ENCODE measurements around the gene TRAK2. TPM values are rescaled to one million over a fixed set of nuclear protein-coding genes. Genes with fewer than 3 reads are reported as not detected.
"Not testable (repeated sequence)": the region's sequence is repeated elsewhere in the genome, so short reads cannot be mapped to it uniquely, and the experiment has no call there.

The TRAK2 gene
- polyA plus RNA-seq, 1 donor: 25.7 TPM

GRCh38 chr2:201452058-201452921 is 1.0 kb upstream of the TRAK2 start:
- DNase-seq (ENCODE audit: low read depth): no peak

- DNase-seq (ENCODE audit: low read depth): no peak
Observed at GRCh38 chr2:201450954-201451291, 335 bp downstream of the TRAK2 start.

DNA sequence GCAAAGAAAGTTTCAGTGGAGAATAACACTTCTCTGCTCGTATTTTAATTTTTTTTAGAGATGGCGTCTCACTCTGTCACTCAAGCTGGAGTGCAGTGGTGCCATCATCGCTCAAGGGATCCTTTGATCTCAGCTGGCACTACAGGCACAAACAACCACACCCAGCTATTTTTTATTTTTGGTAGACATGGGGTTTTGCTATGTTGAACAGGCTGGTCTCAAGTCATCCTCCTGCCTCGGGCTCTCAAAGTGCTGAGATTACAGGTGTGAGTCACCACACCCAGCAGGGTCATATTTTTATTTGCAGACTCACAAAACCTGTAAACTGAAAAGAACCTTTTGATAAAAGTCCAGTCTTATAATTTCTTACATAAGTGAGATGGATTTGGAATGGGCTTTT is 2.6 kb downstream of the TRAK2 start:
- no peak for DNase-seq (ENCODE audit: low read depth)

GRCh38 chr2:201448061-201448460 is 3.2 kb downstream of the TRAK2 start:
- DNase-seq (ENCODE audit: low read depth): no peak

DNA sequence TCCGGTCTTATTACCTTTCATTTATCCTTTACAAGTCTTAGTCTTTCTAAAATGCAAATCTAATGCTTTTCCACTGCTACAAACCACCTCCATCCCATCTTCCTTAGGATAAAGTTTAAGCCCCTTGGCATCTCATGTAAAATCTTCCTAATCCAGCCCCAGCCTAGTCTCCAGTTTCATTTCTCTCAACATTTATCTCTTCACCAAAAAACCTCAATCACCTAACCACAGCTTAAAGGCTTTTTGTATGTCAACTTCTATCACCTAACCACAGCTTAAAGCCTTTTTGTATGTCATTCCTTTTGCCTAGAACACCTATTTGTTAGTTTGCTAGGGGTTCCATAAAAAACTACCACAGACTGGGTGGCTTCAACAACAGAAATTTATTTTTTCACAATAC is 4.2 kb downstream of the TRAK2 start:
- no peak for DNase-seq (ENCODE audit: low read depth)

DNA sequence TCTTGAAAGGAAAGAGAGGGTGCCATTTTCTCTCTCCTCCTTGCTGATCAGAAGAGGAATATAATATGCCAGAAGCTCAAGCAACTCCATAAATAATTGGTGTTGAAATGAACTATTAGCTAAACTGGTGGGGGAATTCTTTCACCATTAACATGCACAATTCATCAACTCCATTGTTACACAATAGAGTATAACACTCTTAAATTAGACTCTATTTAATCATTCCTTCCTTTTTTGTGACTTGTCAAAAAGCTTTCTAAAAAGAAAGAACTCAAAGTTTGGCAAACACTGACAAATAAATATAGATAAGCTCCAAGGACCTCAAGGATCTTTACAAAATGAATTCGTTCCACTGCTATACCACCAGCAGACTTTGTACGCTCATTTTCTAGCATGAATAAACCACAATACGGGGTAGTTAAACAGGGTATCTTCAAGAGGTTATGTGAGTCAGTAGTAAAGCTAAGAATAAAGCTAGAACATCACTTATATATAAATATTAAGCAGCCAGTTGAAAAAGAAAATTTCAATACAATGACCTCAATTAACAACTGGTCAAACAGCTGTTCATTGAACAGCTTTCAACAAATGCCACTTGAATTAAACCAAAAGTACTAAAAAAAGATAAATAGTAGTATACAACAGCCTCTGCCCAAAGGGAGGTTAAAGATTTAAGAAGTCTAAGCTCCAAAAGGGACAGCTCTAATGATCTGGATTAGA is 6.4 kb downstream of the TRAK2 start:
- DNase-seq (ENCODE audit: low read depth): no peak

GRCh38 chr2:201441409-201441808 is 9.8 kb downstream of the TRAK2 start:
- no peak for DNase-seq (ENCODE audit: low read depth)

DNA sequence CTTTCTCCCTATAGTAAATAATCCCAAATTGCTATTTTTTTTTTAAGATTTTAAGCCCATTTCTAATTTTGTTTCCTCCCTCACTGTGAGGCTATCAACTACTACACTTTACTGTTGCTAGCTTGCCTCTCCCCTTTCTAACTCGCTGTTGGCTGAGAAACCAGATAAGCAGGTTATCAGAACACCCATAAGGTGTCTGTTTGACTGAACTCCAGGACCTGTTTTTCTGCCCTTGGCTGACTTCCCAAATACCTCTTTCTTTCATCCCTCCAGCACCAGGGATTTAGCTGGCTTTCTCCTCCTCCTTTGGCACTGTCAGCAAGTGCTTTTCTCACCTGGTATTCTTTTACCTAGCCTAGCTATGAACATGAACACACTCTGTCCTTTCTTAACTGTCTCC is 11.1 kb downstream of the TRAK2 start:
- no peak for DNase-seq (ENCODE audit: low read depth)

GRCh38 chr2:201439336-201439922 is 11.8 kb downstream of the TRAK2 start:
- DNase-seq (ENCODE audit: low read depth): not testable (repeated sequence)

DNA sequence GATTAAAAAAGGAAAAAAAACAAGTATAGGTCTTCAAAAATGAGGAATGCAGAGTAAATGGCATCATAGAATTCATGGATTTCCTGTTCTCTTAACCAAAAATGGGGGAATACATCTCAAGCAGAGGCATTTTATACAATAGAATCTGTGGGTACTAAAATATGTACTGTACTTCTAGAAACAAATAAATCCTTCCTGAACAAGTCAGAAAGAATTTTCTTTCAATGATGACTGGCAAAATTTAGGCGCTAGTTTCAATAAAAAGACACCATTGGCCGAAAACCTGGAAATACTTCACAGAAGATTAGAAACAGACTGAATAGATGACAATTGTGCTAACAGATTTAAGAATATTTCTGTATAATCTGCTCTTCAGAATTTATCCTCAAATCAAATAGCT is 15.1 kb downstream of the TRAK2 start:
- no peak for DNase-seq (ENCODE audit: low read depth)

GRCh38 chr2:201433394-201433995 is 17.8 kb downstream of the TRAK2 start:
- no peak for DNase-seq (ENCODE audit: low read depth)

GRCh38 chr2:201432621-201433393 is 18.5 kb downstream of the TRAK2 start:
- peak; percentile 14 for DNase-seq (ENCODE audit: low read depth)

DNA sequence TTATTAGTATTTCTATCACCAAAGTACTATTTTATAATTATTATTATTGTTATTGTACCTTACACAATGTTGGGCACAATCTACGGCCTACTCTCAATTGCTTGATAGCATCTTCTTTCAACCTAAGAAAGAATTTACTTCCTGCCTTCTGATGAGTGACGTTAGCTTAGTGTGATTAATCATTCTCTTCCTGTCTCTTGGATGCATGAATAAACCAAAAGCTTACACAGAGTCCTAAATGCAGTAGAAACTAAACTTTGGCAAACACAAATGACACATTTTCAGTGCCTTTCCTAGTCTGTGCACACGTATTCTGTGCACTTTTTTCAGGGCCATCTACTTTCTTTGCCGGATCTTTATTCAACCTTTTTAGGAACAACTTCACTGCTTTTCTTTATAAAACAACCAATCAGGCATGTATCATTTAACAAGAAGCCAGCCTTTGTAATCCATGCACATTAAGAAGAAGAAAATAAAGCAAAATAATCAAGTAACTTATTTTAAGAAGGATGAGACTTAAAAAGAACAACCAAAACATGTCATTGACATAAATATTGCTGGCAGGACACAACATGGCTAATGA is 19.1 kb downstream of the TRAK2 start:
- no peak for DNase-seq (ENCODE audit: low read depth)

GRCh38 chr2:201430839-201431238 is 20.4 kb downstream of the TRAK2 start:
- no peak for DNase-seq (ENCODE audit: low read depth)

DNA sequence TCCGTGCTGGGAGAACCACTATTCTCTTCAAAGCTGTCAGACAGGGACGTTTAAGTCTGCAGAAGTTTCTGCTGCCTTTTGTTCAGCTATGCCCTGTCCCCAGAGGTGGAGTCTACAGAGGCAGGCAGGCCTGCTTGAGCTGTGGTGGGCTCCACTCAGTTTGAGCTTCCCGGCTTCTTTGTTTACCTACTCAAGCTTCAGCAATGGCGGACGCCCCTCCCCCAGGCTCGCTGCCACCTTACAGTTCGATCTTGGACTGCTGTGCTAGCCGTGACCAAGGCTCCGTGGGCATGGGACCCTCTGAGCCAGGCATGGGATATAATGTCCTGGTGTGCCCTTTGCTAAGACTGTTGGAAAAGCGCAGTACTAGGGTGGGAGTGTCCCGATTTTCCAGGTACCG is 20.9 kb downstream of the TRAK2 start:
- DNase-seq (ENCODE audit: low read depth): not testable (repeated sequence)

DNA sequence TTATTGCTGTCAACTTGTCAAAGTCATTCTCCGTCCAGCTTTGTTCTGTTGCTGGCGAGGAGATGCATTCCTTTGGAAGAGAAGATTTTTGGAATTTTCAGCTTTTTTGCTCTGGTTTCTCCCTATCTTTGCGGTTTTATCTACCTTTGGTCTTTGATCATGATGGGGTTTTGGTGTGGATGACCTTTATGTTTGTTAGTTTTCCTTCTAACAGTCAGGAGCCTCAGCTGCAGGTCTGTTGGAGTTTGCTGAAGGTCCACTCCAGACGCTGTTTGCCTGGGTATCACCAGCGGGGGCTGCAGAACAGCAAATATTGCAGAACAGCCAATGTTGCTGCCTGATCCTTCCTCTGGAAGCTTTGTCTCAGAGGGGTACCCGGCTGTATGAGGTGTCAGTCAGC is 21.4 kb downstream of the TRAK2 start:
- not testable (repeated sequence) for DNase-seq (ENCODE audit: low read depth)

GRCh38 chr2:201428366-201428765 is 22.9 kb downstream of the TRAK2 start:
- DNase-seq (ENCODE audit: low read depth): not testable (repeated sequence)

- DNase-seq (ENCODE audit: low read depth): no peak
Observed at GRCh38 chr2:201425952-201426351, 25.3 kb downstream of the TRAK2 start.

- no peak for DNase-seq (ENCODE audit: low read depth)
Observed at GRCh38 chr2:201420442-201421113, 30.7 kb downstream of the TRAK2 start.

DNA sequence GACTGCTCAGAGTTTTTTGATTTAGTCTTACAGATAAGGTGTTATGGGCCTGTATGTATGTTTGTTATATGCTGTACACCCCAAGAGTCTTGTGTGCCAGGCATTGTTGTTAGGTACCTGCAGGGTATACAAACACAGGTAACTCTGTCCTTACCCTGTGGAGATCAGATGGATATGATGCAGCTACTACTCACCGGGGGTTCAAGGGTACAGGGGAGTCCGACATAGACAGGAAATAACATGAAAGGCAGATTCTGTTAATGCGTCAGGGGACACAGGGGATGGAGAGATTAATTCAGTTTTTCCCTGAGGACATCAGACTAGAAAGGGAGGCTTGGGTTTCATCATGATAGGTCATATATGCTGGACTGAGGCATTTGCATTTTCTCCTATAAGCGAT is 31.3 kb downstream of the TRAK2 start:
- no peak for DNase-seq (ENCODE audit: low read depth)
